Activated CD8-positive, alpha-beta memory T cell treated with anti-CD3 and anti-CD28 coated beads, Interleukin-2, amount 50 U/mL, for 48 hours (primary cell): ENCODE results near the gene DSCAM.

Experiments used
- DNase-seq: peaks from one replicate; pipeline ENCODE4 v3.0.0-alpha.2; 2020

The DSCAM gene

DNA sequence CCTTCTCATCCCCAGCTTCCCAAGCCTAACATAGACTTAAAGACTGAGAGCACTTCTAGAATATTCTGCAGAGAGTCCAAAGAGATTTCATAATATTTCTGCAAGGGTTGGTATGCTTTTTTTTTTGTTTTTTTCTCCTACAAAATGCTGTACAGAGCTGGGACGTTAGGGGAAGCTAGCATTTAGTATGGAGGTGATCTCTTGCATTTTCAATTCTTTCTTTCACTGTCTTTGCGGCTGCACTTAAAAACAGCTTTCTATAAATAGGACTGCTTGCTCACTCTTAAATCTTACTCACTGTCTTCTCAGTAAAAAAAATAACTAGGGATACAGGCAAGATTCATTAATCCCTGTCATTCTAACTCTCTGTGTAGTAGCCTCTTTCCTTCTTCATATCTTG is 7.4 kb downstream of the DSCAM start:
- no peak for DNase-seq

DNA sequence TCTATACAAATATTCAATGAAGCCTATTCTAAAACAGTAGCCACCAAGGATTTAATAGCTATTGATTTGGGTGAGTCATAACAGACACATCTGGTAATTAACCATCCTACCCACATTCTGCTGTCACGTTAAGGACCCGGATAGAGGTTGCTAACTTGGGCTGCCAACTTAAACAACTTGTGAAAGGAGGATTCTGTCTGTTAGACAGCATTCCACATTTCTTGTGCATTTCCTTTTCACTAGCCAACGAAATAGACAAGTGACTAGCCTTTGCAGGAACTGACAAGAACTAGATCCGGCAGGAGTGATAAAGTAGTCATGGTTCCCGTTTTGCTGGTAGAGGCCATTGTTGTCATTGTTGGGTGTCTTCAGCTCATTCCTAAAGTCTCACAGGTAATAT is 9.5 kb downstream of the DSCAM start:
- DNase-seq: no peak

DNA sequence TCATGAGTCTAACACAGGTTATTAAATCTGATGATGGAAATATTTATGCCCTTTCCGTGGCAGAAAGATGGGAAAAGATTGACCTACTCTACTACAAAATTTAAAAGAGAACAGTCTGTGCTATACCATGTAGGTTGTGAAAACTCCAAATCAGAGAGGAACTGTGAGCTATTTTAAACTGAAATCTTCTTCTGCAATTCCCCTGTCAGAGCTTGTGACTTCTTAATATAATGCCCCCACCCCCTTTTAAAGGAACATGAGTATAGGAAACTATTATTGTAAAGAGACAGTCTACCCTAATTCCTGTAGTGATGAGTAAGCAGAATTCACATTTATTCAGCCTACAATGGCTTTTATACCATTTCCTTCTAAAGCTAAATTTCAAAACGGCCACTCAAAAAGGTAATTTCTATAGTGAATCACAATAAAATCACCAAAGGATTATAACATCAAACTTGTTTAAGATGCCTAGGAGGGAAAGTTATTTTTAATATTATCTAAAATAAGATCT is 11.7 kb downstream of the DSCAM start:
- DNase-seq: no peak

DNA sequence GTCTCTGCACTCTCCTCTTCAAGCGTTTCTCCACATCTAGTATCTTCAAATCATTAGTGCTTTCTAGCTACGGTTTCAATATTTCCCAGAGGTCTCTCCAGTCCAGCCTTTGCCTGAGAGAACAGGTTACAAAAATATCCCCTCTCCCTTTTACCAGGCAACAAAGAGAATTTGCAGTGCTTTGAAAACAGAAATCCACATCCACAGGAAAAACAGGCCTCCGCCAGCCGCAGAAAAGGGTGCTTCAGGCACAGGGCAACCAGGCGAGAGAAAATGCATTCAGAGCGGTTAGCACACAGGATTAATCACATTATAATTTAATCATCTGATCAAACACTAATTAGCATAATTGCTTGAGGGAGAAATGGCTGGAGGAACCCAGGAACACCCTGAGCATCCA is 13.8 kb downstream of the DSCAM start:
- DNase-seq: no peak

DNA sequence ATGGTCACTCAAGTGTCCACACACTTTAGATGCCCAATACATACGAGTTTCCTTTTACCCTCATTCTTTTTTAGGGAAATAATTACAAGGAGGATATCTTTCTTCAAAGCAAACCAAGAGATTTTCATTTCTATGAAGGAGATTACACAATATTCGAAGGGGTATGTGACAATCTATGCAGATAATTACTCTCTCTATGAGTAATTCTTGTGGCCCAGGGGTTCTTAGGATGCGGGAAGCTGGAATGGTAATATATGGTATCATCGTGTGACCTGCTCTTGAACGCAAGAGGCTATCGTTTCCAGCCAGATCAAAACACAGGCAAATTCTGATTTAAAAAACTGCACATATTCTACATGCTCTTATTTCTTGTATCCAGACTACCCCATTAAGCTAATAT is 14.6 kb downstream of the DSCAM start:
- DNase-seq: no peak

DNA sequence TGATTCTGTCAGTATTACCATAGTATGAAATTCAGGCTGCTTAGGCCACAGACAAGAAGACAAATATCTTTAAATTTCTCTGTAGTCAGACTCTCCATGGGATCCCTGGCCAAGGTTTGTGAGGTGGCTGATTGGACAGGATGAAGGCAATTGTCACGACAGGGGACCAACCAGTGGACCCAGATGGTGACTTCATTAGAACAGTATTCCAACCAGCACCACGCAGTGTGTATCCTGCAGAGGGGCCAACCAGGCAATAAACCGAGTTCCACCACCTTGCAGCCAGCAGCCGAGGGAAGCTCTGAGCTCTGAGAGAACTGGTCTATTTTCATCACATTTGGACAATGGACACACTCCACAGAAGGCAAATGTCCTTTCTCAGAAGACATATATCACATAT is 16.1 kb downstream of the DSCAM start:
- DNase-seq: no peak

DNA sequence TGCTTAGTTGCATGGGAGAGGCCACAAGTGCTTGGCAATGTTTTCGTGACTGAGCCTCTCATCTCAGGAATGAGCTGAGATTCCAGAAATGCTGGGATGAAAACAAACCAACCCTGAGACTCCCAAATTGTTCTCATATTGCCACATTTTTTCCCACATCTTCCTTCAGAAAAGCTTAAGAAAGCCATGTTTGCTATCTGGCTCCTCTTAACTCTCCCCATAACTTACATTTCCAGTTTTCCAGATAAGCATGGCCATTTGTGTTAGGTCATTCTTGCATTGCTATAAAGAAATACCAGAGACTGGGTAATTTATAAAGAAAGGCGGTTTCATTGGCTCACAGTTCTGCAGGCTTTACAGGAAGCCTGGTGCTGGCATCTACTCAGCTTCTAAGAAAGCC is 17.2 kb downstream of the DSCAM start:
- DNase-seq: no peak

DNA sequence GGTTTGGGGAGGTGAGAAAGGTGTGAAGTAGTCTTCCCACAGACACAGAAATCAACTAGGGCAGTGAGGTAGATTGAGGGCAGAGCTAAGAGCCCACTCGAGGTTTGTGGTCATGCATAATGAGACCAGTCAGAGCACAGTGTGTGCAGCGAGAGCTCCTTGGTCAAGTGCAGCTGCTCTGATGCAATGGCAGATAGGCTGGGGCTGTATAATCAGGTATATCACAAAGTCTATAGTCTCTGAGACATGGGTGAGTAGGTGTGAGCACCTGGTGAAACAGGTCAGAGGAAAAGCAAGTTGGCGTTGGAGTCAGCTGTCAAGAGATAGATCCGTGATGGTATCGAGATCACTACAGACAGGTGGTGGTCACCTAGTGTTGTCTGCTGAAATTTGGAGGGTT is 17.6 kb downstream of the DSCAM start:
- DNase-seq: no peak

DNA sequence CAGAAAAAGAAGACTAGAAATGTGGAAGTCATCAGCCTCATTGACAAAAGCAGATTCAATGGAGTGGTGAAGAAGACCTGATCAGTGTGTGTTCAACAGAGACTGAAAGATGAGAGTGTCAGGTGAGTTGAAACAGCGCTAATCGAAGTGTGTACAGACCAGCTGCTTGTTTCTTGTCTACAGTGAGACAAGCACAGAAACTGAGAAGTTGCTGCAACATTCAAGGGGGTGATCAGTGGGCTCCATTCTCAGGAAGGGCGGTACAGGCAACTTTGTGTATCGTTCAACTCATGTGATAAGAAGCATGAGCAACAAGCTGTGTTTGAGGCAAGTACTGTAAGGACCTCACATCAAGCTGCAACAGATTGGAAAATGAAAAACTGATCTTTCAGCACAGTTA is 19.4 kb downstream of the DSCAM start:
- no peak for DNase-seq

DNA sequence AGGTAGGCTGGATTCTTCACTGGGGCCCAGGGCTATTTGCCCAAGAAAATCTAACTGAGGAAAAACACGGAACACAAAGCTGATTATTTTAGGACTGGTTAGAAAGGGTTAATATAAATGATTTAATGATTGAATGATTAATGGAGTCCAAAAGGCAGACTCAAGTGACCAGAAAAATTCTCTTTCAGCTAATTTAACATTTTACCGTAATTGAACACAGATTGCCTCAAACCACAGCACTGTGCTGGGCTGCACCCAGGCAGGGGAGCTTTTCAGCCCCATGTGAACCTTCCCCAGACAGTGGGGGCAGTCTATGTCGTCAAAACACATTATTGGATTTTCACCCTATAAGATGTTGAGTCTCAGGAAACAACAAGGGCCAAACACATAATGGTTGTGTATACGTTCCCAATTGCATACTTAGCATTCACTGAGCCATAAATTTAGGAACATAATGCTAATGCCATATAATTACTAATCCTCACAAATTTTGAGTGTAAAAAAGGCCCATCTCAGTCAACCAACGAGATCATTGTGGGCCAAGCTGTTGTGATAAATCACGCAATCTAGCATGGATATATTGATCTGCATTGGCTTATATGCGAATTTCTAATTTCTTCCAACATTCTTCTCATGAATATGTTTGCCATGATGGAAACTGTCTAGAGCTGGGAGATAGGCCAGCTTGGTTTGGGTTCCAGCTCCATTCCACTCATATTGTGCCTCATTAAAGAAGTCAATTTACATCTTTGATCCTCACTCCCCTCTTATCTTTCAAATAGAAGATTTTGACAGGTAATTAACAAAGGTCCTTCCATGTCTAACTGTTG is 27.7 kb downstream of the DSCAM start:
- DNase-seq: no peak

DNA sequence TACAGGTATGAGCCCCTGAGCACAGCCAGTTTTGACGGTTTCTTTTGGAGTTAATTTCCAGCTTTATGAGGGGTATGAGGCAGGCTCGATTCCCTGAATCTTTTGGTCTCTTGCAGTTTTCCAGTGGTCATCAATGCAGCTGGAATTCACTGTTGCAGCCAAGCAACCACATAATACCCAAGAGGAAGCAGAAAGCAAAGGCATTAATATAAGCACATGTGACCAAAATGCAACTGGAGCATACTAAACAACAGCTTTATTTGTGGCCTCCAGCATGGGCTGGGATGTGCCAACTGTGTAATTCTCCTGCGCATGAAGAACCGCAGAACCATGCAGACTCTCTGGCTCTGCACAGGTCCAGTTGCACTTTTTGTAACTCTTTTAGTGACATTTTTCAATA is 33.0 kb downstream of the DSCAM start:
- DNase-seq: no peak

DNA sequence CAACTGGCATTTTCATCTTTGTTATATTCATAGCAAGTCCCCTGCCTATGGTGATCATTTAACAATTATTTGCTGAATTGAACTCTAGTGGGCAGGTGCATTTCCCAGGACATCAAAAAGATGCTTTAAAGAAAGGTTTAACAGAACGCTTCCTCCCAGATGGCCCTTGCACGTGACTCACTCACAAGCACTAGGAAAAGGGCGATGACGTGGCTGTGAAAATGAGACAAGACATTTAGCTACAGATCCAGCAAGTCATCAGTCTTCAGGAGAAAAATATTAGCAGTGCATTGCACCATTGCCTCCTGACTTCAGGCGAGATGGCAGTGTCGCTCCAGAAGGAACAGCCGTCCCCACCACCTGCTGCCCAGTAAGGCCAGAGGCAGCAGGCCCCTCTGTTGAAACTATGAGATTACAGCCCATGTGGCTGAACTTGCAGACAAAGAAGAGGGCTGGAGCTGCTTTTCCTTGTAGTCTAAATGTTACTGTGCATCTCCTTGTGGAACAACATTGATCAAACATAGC is 37.2 kb downstream of the DSCAM start:
- DNase-seq: no peak

DNA sequence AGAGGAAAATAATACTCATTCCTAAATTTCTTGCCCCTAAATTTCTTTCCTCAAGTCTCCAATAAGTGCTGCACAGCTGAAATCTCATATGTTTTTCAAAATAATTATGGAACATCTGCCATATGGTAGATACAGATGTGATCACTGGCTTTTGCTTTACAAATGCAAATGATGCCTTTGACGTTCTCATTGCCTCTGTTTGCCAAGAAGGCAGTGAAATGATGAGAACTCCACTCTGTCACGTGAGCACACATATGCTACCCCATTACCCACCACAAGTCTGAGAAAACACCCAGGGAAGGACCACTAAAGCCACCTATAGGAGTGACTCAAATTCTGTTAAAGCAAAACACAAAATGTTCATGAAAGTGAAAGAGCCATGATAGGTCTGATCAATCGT is 43.9 kb downstream of the DSCAM start:
- no peak for DNase-seq

DNA sequence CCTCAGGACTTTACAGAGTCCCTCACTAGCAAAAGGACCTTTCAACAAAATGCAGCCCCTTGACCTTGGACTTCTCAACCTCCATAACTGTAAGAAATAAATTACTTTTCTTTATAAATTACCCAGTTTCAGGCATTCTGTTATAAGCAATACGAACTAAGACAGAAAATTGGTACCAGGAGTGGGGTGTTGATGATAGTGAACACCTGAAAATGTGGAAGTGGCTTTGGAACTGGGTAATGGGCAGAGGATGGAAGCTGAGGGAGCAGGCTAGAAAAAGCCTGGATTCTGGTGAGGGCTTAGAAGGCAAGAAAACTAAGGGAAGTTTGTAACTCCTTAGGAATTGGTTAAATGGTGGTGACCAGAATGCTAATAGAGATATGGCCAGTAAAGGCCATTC is 46.8 kb downstream of the DSCAM start:
- DNase-seq: no peak

DNA sequence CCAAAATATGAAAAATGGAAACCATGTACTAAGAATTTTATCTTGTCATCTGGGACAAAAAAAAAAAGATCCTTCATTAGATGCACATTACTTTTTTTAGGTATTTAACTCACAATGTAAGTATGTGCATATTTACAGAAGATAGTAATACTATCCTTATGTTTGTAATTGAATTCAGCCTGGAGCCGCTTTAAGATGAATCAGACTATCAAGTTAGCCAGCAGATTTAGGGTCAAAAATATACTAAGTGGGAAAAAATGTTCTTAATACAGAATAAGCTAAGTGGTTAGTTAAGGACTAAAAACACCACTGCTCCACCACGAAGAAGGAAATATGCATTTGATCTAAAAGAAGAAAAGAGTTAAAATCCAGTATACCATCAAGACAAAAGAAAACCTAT is 49.1 kb downstream of the DSCAM start:
- no peak for DNase-seq

DNA sequence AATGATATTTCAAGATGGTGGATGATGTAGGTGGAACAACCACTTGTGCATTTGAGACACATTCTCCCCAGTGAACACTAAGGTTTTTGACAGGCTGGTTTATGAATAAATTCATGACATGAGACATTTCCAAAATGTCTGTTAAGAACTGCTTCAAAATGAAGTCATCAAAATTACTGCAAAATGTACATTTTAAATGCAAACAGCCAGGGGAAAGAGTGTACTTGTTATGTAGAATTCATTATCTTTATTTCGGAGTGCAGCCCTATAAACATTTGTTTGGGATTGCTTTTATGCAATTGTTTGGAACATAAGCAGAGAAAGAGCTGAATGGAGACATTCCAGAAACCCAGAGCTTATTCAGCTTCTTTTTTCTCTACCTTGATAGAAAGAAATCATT is 49.5 kb downstream of the DSCAM start:
- no peak for DNase-seq

DNA sequence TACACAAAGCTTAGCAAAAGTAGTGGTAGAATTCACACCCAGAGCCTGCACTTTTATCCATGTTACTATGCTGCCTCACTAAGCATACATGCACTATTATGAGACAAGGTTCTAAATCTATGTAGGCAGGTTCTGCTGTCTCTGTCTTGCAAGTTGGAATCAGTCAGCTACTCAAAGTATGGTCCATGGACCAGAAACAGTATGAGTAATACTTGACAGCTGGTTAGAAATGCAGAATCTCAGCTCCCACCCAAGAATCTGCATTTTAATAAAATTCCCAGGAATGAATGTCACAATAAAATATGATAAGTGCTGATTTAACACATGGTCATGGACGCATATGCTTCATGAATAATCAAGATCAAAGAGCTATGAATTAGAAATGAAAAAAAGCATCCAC is 50.5 kb downstream of the DSCAM start:
- DNase-seq: no peak

DNA sequence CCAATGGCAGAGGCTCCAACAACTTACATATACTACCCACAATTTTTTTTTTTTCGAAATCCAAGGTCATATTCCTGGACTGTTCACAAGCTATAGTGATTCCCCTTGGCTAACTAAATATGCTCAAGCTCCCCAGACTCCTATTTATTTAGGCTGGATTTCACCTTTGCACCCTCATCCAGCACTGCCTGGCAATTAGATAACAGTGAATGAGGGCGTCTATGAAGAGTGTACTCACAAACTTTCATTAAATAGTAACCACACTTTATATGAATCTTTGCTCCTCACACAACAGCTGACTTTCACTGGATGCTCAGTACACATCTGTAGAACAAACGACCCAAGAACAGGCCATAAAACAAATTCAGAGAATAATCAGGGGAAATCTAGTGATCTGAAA is 51.6 kb downstream of the DSCAM start:
- DNase-seq: no peak

DNA sequence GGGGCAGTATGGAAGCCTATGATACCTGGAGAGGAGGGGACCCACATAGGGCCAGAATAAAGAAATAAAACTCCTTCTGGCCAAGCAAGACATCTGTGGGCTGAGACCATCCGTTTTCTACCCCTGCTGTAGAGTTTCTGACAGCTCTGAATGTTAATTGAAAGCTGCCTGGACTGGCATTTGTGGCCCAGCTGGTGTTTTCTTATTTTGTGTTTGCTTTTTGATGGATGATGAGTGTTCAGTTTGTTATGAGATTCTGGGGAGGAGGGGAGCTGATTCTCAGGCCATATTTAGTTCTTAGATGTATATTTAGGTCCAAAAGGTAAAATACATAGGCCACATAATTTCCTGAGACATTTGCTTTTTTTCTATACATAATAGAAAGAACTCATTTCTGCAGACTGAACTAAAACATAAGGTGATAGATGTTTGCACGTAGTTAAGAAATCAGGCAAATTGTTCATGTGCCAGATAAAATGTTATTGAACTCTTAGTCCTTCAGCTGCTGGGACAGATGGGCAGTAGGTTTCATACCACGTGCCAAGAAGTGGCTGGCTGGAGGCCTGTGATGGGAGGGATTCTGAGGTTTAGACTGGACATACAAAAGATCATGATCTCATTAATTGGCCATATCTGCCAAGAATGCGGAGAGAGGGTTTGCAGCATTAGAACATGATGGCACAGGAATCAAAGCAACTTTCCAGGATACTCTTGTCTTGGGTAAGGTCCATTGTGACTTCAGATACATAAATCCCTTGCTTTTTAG is 54.1 kb downstream of the DSCAM start:
- DNase-seq: no peak

DNA sequence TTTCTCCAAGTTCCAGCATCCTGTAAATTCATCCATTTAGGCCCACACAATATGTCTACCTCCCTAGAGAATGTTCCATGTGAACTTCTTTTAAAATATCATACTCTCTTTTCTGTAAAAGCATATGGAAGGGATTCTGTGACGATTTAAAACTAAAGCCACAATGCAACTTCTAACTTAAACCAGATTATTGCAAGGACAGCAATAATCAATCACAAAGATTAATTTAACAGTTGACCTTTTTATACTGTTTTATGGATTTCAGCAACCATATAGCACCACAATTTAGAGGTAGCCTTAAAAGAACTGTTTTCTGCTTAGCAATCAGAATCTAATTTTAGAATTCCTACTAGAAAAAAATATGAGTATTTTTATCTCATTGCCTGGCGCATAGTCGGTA is 58.3 kb downstream of the DSCAM start:
- DNase-seq: no peak

DNA sequence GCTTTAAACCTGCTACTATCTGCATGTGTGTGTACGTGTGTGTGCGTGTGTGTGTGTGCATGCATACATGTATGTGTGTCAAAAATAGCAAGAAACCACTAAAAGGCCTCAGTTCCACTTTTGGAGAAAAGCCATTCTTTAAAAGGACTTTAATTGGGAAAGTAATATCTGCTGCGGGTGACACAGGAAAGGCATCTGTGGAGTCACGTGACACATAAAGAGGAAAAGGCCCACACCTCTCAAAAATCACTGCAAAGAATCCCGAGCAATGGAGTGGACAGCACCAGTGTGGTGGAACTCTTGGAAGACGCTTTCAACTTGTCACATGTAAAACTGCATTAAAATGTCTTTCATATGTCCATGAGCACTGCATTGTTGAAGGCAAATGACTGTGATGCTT is 63.6 kb downstream of the DSCAM start:
- DNase-seq: no peak

DNA sequence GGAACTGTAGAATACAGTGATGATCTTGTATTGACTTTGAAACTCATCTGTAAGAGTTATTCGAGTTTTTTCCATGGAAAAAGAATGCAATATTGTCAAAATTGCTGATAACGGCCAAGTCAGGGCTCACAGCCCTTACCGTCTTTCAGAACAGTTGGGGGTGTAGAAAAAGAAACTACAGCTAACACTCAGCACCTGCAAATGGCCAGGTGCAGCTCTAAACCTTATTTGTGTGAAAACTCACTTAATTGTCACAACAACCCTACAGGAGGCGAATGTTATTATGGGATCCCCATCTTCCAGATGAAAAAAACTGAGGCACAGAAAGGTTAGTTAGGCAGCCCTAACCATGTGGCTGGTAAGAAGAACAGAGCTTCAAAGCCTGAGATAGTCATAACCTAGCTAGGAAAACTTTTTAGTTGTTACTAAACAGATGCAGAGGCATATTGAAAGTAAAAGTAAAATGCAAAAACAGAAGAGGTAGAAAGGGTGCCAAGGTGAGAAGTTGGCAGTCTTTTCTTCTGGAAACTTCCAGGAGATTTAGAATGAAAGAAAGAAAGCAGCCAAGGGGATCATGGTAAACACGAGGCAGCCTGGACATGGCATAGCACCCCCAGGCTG is 76.4 kb downstream of the DSCAM start:
- no peak for DNase-seq

DNA sequence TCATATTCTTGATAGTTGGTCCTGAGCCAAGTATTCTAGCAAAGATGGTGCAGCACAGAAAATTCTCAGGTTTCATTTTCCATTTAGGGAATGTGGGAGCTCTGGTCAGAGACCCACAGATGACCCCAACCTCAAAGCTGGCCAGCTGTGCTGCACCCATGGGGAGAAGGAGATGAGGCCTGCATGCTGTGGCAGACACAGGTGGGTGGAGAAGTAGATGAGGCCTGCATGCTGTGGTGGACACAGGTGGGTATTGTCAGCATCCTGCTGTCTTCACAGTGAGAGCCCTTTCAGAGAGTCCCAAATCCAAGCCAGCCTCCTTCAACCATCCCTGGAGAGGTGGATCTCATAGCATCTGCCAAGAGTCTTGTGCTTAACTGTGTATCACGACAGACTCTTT is 77.7 kb downstream of the DSCAM start:
- no peak for DNase-seq

DNA sequence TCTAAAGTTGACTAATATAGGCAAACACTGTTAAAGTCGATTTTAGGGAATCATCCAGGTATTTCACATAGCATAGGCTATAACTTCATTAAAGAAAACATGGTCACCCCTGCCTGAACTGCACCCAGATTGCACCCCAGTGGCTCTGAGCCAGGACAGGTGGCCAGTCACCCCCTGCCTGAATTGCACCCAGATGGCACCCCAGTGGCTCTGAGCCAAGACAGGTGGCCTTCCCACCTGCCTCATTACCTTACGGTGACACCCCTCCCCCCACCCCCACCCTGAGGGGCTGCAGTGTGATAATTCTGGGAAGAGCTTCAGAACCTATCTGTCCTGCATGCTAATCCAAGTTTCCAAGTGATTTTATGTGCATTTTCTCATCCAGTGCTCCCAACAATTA is 78.9 kb downstream of the DSCAM start:
- DNase-seq: no peak
